KG1 (cell line): Measurements from ENCODE around the gene S1PR1.
"Not testable (repeated sequence)": the region's sequence is repeated elsewhere in the genome, so short reads cannot be mapped to it uniquely, and the experiment has no call there.

Source experiments
- DNase-seq: peaks from one replicate; lab custom pipeline; 2025; lab: John Stamatoyannopoulos, UW

The S1PR1 gene

DNA sequence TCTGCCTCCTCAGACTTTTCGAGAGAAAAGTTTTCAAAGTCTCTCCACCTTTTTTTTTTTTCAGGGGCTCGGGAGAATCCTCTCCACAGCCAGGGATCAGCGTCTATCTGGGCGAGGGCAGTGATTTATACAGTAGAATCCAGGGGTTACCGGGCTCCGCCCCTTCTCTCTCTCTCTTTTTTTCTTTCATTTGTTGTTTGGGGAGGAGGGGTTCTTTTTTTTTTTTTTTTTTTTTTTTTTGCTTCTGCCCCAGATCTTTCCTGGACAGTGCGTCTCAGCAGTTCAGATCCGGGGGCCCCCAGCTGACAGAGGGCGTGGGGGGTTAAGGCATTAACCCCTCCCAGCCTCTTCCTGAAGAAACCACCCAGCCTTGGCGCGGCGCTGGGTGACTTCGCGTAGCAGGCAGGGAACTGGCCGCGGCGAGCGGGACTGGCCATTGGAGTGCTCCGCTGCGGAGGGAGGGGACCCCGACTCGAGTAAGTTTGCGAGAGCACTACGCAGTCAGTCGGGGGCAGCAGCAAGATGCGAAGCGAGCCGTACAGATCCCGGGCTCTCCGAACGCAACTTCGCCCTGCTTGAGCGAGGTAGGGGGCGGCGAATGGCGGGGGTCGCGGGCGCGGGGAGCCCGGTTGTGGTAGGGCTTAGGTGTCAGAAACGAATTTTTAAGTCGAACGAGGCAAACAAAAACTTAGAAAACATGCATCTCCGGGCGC lies at the start of gene S1PR1:
Gene S1PR1 (plus strand): TSS at position 504 of the 713 bp plus-strand sequence. CDS start 1,966 bp downstream, outside the sequence.
- no peak for DNase-seq

DNA sequence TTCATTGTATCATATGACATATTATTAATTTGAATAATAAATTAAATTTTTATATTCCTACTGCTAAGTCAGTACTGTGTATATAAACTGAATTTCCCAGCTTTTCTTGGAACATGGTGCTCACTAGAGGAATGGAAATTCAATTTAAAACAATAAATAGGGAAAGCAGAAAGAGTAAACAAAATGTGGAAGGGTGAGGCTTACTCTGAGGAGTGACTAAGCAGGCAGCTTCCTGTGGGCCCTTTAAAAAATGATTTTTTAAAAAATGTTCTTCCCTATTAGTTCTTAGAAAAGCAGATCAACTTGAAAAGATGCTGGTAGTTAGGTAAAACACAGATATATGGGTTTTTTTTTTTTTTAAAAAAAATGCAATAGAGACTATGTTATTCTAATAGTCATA lies 49.5 kb upstream of the S1PR1 start:
- no peak for DNase-seq

DNA sequence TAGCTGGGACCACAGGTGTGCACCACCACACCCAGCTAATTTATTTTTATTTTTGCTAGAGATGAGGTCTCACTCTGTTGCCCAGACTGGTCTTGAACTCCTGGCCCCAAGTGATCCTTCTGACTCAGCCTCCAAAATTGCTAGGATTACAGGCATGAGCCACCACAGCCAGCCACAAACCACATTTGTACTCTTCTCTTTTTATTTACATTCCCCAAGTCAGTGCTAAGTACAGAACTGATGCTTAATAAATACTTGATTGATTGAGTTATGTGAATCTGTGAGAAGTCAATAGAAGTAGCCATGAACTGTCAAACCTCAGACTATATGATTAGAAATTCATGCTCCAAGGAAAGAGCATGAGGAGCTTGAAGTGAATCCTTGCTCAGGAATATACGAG lies 48.5 kb upstream of the S1PR1 start:
- DNase-seq, result no peak

DNA sequence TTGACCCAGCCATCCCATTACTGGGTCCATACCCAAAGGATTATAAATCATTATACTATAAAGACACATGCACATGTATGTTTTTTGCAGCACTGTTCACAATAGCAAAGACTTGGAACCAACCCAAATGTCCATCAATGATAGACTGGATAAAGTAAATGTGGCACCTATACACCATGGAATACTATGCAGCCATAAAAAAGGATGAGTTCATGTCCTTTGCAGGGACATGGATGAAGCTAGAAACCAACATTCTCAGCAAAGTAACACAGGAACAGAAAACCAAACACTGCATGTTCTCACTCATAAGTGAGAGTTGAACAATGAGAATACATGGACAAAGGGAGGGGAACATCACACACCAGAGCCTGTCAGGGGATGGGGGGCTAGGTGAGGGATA lies 47.9 kb upstream of the S1PR1 start:
- DNase-seq, result not testable (repeated sequence)

DNA sequence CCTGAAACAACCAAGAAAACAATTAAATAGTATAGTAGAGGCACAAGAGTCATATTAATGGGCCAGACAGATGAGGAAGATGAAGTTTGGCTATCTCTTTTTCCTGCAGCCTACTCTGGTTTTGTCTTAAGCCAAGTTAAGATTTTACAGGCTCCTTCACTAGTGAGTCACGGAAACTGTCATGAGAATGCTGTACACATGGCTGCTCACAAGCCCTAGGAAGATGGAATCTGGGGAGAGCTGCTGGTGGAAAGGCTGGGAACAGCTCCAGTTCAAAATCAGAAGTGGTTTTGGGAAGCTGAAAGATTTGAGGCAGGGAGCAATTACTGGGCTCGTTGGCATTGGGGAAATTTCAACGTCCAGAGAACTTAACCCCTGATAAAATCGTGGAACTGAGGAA lies 46.4 kb upstream of the S1PR1 start:
- no peak for DNase-seq

DNA sequence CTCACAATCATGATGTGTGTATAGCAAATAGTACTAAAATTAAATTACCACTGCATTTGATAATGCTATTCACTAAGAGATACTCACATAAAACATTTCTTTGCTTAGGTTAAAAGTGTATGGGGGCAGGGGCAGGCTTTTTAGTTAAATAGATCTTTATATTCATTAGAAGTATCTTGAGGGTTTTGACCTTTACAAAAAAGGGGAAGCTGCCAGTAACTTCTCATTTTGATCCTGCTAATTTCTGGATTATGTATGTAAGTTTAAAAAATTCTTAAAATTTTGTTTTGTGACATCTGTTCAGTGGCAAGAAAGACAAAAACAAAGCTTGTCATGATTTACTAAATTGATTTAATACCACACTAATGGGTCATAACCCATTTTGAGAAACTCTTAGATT lies 45.8 kb upstream of the S1PR1 start:
- no peak for DNase-seq

DNA sequence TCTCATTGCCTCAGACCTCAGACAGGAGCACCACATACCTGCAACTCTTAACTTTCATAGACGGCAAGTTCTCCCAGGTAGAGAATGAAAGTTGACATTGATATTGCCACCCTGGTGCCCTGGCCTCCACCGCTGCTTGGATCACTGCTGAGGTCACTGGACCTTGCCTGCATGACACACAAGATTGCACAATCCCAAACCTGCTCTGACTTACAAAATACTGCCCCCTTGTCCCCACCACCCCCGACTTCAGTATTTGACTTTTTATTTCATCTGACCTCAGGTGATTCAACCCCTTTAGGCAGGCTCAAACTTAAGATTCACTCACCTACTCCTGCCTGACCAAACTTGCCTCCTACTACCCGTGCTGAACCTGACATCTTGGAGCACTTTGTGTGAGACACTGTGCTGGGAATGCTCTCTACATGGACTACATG lies 43.1 kb upstream of the S1PR1 start:
- no peak for DNase-seq

DNA sequence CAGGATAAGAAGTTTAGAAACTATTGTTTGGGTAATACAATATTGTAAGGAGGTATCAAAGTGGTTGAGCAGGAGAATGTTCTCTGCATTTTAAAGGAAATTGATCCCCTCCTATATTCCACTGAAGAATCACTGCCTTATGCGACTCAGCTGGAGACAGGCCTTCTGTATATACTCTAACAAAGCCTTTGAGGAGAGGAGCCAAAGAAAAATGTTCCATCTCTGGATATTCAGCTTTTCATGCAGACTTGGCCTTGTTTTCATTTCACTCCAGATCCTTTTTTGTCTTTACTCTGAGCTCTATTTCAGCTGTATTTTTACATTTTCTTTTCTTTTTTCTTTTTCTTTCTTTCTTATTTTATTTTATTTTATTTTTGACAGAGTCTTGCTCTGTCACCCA lies 42.1 kb upstream of the S1PR1 start:
- no peak for DNase-seq

DNA sequence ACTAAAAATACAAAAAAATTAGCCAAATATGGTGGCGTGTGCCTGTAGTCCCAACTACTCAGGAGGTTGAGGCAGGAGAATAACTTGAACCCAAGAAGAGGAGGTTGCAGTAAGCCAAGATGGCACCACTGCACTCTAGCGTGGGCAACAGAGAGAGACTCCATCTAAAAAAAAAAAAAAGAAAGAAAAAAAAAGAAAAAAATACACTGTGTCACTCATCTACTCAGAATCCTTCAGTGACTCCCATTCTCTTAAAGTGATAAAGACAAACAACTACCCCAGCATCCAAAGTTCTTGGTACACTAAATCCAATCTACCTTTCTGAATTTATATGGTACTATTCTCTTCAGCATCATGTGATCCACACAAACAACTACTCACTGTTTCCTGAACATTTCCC lies 40.2 kb upstream of the S1PR1 start:
- no peak for DNase-seq

DNA sequence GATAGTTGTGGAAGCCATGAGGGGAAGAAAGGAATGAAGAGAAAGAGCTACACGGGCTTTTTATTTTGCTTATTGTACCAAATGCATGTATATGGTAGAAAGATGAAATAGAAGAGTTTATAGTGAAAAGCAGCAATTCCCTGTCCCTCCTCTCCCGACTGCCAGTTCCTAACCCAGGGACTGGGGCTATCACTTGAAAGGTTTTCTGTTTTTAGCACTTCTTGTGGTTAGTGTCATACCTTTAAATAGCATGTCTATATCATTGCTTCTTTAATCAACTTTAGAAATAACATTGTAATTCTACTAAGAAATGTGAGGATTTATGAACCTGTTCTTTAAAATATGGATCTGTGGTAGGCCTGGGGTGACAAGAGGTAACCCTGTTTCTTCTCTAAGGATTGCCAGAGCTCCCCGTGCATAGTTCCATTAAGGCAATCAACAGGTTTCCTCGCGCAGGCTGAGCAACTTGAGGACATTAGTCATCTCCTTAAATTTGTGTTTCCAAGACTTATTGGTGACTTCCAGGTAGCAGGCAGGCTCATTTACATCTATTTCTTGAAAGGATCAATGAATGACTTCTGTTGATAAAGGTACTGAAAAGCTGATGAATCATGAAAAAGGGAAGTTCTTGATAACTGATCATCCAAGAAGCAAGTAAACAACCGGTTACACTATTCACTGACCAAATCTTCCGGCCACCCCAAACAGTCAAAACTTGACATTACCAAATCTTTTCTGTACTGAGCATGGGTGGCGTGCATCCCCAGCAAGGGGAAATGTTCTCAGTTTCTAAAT lies 37.8 kb upstream of the S1PR1 start:
- DNase-seq, result no peak

DNA sequence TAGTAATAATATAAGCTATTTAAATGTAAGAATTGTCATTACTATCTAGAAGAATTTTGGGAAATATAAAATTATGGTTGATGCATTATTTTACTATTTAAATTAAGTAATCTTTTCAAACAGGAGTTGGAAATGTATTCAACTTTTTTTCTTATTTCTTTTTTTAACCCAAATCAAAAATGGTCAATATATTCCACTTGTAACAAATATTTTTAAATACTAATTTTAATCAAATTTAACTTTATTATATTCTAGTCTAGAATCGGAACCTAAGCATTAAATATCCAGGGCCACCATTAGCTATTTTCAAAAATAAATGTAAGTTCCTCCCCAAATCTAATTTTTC lies 37.2 kb upstream of the S1PR1 start:
- DNase-seq, result no peak

DNA sequence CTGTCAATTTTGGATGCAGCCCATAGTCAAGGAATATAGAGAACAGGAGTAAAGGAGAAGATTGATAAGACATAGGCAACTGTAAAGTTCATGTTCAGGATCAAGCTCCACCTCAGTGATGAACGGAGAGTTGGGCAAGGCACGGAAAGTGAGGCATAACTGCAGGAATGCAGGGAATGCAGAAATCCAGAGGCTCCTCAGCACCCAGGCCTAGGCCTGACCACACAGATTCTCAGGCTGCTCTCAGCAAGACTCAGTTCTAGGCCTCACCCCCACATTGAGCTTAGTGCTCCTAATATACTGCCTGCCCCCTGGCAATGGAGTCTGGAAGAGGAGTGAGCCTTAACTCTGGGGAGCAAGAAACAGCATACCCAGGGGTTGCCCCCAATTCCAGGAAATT lies 36.3 kb upstream of the S1PR1 start:
- no peak for DNase-seq

DNA sequence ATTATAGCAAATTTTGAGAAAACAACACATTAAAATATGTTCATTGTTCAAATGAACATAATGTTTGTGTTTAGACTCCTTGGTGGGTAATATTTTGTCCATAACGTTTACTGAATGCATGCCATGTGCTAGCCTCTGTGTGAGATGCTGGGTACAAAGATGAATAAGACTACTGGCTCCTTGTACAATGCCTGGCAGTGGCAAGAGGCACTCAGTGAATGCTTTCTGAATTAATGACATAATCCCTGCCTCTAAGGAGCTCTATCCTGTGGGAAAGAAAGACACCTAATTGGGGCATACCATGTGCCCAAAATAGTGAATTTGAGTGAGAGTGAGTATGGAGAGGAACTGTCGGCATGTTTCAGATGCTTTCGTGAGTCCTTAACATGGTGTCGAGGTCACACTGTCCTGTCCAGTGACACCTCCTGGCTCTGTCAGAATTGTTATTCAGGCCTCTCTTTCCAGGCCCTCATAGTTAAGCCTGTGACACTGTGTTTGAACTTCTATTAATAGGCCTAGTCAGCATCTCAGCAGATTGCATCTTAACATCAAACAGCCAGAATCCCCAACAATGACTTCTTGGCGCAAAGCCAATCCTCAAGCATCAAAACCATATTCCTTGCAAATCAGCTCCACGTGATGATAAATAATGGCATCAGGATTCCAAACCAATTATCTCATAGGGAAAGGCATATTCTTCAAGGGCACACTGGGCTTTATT lies 32.8 kb upstream of the S1PR1 start:
- no peak for DNase-seq

DNA sequence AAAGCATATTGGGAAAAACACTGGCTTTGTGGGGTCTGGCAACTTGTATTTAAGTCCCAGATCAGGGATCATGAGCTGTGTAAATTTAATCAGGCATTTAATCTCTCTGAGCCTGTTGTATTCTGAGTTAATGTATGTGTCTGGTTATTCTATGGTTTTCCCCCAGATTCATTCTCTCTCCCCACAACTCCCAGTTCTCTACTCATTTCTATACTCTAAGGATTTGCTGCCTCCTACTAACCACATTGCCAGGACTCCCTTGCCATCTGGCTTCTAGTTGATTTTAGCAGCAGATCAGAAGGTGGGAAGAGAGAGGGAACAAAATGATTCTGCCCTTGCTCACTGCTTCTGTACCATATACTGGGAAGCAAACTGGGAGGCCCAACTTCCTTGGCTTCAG lies 31.4 kb upstream of the S1PR1 start:
- DNase-seq, result no peak

DNA sequence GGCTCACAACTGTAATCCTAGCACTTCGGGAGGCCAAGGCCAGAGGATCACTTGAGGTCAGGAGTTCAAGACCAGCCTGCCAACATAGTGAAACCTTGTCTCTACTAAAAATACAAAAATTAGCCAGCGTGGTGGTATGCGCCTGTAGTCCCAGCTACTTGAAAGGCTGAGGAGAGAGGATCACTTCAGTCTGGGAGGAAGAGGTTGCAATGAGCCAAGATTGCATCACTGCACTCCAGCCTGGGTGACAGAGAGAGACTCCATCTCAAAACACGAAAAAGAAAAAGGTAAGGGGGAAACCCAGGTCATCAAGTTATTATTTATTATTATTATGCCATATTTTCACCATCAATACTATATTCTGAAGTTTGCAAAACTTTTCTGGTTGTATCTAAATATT lies 30.7 kb upstream of the S1PR1 start:
- DNase-seq, result not testable (repeated sequence)

DNA sequence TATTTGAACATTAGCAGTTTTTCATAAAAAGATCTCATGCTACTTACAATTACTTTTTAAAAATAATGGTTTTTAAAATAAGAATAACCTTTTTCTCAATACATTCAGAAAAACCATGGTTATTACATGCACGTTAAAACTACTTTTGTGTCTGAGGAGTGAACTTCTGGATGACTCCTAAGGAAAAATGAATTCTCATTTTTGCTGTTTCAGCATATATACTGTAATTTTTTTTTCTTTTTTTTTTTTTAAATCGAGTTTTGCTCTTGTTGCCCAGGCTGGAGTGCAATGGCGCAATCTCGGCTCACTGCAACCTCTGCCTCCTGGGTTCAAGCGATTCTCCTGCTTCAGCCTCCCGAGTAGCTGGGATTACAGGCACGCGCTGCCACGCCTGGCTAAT lies 29.5 kb upstream of the S1PR1 start:
- DNase-seq, result not testable (repeated sequence)

DNA sequence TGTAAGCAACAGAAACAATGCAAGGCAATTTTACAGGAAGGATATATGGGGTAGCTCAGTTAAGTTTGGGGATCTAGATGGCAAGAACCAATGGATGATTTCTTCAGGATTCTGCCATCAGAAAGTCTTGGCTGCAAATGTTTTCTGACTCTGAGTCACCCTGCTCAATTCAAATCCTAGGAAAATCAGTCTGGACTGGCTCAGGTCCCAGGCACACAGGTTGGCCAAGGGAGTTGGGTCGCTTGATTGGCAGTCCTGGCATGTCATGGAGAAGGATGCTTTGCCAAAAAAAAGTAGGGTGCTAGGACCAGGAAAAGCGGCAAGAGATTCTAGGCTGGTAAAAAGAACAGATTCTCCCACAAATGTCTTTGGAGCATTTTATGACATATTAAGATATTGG lies 28.9 kb upstream of the S1PR1 start:
- no peak for DNase-seq

DNA sequence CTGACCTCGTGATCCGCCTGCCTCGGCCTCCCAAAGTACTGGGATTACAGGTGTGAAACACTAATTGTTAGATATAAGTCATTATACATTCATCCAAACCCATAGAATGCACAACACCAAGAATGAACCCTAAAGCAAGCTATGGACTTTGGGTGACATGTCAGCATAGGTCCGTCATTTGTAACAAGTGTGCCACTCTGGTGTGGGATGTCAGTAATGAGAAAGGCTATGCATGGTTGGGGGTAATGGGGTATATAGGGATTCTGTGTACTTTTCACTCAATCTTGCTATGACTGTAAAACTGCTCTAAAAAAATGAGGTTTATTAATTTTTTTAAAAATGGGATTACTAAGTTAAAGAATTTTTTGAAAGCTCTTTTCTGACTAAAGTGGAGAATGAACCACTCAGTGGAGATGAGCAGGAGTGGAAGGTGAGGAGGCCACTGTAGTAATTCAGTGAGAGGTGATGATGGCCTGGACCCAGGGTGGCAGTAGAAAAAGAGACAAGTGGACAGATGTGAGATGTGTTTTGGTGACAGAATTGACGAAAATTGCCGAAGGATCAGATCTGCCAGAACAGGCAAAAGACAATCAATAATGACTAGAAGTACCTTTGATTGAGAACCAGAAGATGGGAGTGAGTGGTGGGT lies 21.3 kb upstream of the S1PR1 start:
- DNase-seq, result no peak

DNA sequence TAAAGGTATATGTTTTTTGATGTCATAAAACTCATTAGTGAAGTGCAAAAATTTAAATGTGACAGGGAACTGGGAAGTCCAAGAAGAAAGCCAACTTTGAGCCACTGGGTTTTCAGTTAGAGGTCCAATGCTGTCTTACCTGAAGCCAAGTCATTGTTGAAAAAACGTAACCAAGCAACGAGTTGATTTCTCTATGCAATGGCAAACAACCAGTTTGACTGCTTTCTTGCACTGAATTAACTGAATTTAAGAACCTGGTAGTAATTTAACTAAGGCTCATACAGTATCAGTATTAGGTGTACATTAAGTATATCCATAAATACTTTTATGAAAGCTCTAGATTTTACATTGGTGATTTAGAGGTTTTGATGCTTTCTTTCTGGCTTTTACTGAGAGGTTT lies 20.2 kb upstream of the S1PR1 start:
- DNase-seq, result no peak

DNA sequence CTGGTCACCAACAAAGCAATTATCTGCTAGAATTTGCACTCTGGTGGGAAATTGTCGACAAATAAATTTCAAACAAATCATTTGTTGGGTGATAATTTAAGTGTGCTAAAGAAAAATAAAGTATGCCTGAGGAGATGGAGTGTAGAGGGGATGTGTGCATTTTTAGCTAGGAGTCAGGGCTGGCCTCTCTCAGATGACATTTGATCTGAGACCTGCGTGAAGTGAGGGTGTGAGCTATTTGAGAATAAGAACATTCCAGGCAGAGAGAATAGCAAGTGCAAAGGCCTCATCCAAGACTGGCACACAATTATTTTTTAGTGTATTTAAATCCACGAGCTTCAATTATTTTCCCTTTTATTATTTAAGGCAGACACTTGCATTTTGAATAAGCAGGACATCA lies 19.7 kb upstream of the S1PR1 start:
- no peak for DNase-seq

DNA sequence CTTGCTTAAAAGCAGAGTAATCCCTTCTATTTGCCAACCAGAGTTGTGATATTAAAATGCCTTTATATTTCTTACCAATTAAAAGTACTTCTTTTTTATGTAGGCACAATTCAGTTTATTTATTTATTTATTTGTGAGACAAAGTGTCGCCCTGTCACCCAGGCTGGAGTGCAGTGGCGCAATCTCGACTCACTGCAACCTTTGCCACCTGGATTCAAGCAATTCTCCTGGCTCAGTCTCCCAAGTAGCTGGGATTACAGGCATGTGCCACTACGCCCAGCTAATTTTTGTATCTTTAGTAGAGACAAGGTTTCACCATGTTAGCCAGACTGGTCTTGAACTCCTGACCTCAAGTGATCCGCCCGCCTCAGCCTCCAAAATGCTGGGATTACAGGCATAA lies 17.9 kb upstream of the S1PR1 start:
- not testable (repeated sequence) for DNase-seq
